A549 treated with DMSO at 1 μM for 4 hours (cell line): ENCODE results near the gene ASGR1. TPM values are rescaled to one million over a fixed set of nuclear protein-coding genes. Genes with fewer than 3 reads are reported as not detected.

ENCODE experiments used
- total RNA-seq: library from RNA; stranded (reverse); fragments of 200-300 nt; extraction: Qiagen RNA extraction; gene quantifications from 5 replicates; pipeline ENCODE4 v1.2.3, GENCODE V29; 2022; ENCODE audit warnings: low read depth

ASGR1 gene, protein sequence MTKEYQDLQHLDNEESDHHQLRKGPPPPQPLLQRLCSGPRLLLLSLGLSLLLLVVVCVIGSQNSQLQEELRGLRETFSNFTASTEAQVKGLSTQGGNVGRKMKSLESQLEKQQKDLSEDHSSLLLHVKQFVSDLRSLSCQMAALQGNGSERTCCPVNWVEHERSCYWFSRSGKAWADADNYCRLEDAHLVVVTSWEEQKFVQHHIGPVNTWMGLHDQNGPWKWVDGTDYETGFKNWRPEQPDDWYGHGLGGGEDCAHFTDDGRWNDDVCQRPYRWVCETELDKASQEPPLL
- total RNA-seq = 1.1 to 1.7 TPM (median 1.2 TPM) in 5 replicates

DNA sequence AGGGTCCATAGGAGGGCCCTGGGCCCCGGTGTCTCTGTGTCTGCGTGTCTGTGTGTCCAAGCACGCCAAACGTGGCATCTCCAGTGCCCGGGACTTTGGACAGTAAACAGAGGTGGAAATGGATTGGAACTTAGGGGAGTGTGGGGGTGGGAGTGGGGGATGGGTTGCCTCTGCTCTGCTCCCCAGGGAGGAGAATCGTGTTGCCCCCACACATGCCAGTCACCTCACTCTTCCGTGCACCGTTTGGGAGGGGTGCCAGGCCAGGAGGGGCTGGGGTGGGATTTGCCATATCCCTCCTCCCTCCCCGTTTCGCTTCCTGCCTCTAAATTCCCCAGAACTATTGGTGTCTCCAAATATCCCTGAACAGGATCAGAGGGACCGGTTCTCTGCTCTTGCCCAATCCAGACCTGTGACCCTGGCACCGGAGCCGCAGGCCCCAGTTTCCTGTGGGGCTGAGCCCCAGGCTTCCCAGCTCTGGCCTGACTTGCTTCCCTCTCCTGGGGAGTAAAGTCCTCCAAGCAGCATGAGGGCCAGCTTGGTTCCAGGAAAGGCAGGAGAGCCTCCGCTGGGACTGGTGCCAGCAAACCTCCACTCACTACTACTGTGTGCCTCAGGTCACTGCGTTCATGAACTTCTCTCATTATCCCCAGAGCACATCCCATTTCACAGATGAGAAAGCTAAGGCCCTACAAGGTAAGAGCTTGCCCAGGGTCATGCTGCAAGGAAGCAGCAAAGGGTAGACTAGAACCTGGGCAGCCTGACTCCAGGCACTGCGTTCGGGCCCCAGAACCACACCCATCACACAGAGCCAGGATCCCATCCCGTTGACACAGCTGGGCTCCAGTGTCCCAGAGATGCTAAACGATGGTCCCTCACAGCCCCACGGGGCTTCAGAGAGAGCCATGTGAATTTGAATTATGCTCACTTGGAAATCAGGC, at the start of gene ASGR1:
Gene ASGR1 (minus strand): TSS at position 54 of the 938 bp plus-strand sequence. CDS start 807 bp downstream, outside the sequence.

DNA sequence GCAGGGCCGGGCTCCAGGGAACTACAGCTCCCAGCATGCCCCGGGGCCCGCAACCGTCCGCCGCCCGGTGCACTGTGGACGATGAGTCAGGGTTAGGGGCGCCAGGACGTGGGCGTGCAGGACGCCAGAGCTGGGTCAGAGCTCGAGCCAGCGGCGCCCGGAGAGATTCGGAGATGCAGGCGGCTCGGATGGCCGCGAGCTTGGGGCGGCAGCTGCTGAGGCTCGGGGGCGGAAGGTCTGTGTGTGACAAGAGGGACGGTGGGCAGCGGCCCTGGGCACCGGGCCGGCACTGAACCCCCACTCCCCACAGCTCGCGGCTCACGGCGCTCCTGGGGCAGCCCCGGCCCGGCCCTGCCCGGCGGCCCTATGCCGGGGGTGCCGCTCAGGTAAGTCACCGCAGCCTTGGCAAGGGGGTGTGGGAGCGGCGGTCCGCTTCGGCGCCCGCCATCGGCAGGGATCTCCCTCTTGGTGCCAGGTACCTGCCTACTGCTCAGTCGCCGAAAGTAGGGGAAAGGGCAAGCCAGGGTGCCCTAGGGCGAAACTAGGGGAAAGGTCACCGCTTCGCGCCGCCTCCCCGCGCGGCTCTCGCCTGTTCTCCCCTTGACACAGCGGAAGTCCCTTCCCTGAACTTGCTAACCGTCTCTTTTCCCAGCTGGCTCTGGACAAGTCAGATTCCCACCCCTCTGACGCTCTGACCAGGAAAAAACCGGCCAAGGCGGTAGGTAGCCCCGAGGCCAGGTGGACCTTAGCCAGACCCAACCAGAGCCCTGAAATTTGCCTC, 40.8 kb upstream of the ASGR1 start, which contains the start of the genes ACADVL and DLG4:
Gene ACADVL (plus strand): TSS at position 127 of the 781 bp plus-strand sequence. CDS start 47 bp downstream, at position 174.
Gene DLG4 (minus strand): TSS at position 25 of the 781 bp plus-strand sequence.

Other genes starting within 250 kb of the ASGR1 start
- not detected in 5 replicates for gene ALOX12, start 183.3 kb downstream of the ASGR1 start, total RNA-seq
- 444 to 509 TPM (median 460 TPM) in 5 replicates for gene RNASEK, start 166.7 kb downstream of the ASGR1 start, total RNA-seq
- gene BCL6B, start 156.3 kb downstream of the ASGR1 start, total RNA-seq = 0.09 TPM in 1 of 5 replicates, not detected in the others
- gene SLC16A13, start 143.4 kb downstream of the ASGR1 start, total RNA-seq = 8.0 to 13.7 TPM (median 11.4 TPM) in 5 replicates
- gene SLC16A11, start 135.3 kb downstream of the ASGR1 start, total RNA-seq = not detected in 5 replicates
- not detected in 5 replicates for gene CLEC10A, start 99.1 kb downstream of the ASGR1 start, total RNA-seq
- 0.07 to 0.19 TPM in 2 of 5 replicates, not detected in the others for gene ASGR2, start 64.5 kb downstream of the ASGR1 start, total RNA-seq
- 7.3 to 9.7 TPM (median 8.5 TPM) in 5 replicates for gene DLG4, start 40.5 kb upstream of the ASGR1 start, total RNA-seq
- gene ACADVL, start 40.6 kb upstream of the ASGR1 start, total RNA-seq = 339 to 466 TPM (median 425 TPM) in 5 replicates
- 31.4 to 43.0 TPM (median 35.3 TPM) in 5 replicates for gene DVL2, start 55.1 kb upstream of the ASGR1 start, total RNA-seq
- gene PHF23, start 60.1 kb upstream of the ASGR1 start, total RNA-seq = 90.3 to 102 TPM (median 93.3 TPM) in 5 replicates
- gene GABARAP, start 63.1 kb upstream of the ASGR1 start, total RNA-seq = 605 to 729 TPM (median 704 TPM) in 5 replicates
- gene CTDNEP1, start 72.4 kb upstream of the ASGR1 start, total RNA-seq = 208 to 246 TPM (median 226 TPM) in 5 replicates
- gene ELP5, start 72.8 kb upstream of the ASGR1 start, total RNA-seq = 116 to 129 TPM (median 124 TPM) in 5 replicates
- 0.63 to 0.91 TPM (median 0.76 TPM) in 5 replicates for gene CLDN7, start 83.1 kb upstream of the ASGR1 start, total RNA-seq
- gene SLC2A4, start 102.3 kb upstream of the ASGR1 start, total RNA-seq = 0.13 to 0.27 TPM (median 0.16 TPM) in 5 replicates
- gene YBX2, start 115.3 kb upstream of the ASGR1 start, total RNA-seq = 0.40 to 0.60 TPM (median 0.53 TPM) in 5 replicates
- gene EIF5A, start 128.3 kb upstream of the ASGR1 start, total RNA-seq = 1,614 to 1,831 TPM (median 1,704 TPM) in 5 replicates
- 75.1 to 106 TPM (median 95.2 TPM) in 5 replicates for gene GPS2, start 136.0 kb upstream of the ASGR1 start, total RNA-seq
- 27.1 to 33.9 TPM (median 31.9 TPM) in 5 replicates for gene NEURL4, start 150.0 kb upstream of the ASGR1 start, total RNA-seq
- 3.9 to 7.6 TPM (median 4.2 TPM) in 5 replicates for gene ACAP1, start 157.2 kb upstream of the ASGR1 start, total RNA-seq
- 12.5 to 15.9 TPM (median 13.7 TPM) in 5 replicates for gene KCTD11, start 172.8 kb upstream of the ASGR1 start, total RNA-seq
- gene TMEM95, start 175.8 kb upstream of the ASGR1 start, total RNA-seq = not detected in 5 replicates
- 1.3 to 1.8 TPM (median 1.6 TPM) in 5 replicates for gene TNK1, start 201.7 kb upstream of the ASGR1 start, total RNA-seq
- gene PLSCR3, start 215.2 kb upstream of the ASGR1 start, total RNA-seq = 34.1 to 39.8 TPM (median 34.4 TPM) in 5 replicates
- 181 to 226 TPM (median 200 TPM) in 5 replicates for gene TMEM256, start 224.7 kb upstream of the ASGR1 start, total RNA-seq
- 15.4 to 21.5 TPM (median 18.0 TPM) in 5 replicates for gene NLGN2, start 228.5 kb upstream of the ASGR1 start, total RNA-seq
- 0.08 TPM in 1 of 5 replicates, not detected in the others for gene SPEM1, start 241.0 kb upstream of the ASGR1 start, total RNA-seq
- 0.07 TPM in 1 of 5 replicates, not detected in the others for gene SPEM2, start 246.2 kb upstream of the ASGR1 start, total RNA-seq
- 0.03 TPM in 2 of 5 replicates, not detected in the others for gene SPEM3, start 249.5 kb upstream of the ASGR1 start, total RNA-seq